ENCODE measurements around the gene PDZRN3. TPM values are rescaled to one million over a fixed set of nuclear protein-coding genes. Genes with fewer than 3 reads are reported as not detected.
"Not testable (repeated sequence)": the region's sequence is repeated elsewhere in the genome, so short reads cannot be mapped to it uniquely, and the experiment has no call there.

The PDZRN3 gene
- total RNA-seq, 2 donors from 2014 or later: not detected

DNA sequence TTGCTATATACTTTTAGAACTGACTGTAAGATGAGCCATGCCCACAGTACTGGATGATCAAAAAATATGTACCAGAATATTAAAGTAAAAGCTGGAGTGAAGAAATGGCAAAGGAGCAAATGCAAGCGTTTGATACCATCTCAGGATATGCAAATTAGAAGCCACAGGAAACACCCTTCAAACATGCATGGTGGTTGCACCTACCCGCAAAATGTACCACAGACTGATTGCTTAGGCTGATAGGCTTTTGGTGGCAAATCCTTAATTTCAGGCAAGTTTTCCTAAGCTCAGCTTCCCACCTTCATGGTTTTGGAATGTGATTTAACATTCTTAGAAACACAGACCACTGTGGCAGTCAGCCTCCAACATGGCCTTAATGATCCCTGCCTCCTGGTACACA lies 149.0 kb downstream of the PDZRN3 start:
- H3K27me3 Mint-ChIP-seq: peaks cover 28% of the 10 kb centered on the region
- no peaks in the 10 kb centered on the region for H3K4me1 Mint-ChIP-seq
- no peak for ATAC-seq (replicated peaks)
- no peak overlapping the region for H3K4me3 Mint-ChIP-seq
- no peaks in the 10 kb centered on the region for H3K36me3 Mint-ChIP-seq (ENCODE audit: low read depth)
- no peak overlapping the region for H3K27ac Mint-ChIP-seq
- H3K9me3 Mint-ChIP-seq: no peaks in the 10 kb centered on the region

DNA sequence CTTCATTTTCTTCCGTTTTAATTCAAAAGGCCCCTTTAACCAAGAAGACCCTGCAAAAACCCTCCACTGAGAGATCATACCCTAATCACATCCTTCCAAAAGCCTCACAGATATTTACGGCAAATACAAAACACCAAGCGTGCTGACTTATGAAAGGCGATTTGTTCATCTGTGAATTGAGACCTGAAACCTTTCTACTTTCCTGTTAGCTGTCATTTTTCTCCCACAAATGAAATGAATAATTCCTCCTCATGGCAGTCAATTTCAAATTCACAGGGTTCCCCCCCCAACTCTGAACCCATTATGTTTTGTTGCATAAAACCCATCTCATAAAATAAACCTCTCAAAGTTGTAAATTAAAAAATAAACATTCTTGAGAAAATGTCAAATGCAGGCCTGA lies 149.6 kb downstream of the PDZRN3 start:
- Mint-ChIP-seq H3K4me3 (no peak overlapping the region), H3K27me3 (peaks cover 24% of the 10 kb centered on the region), H3K27ac (no peak overlapping the region), H3K9me3 (no peaks in the 10 kb centered on the region), H3K36me3 (ENCODE audit: low read depth) (no peaks in the 10 kb centered on the region), H3K4me1 (no peaks in the 10 kb centered on the region)
- no peak for ATAC-seq (replicated peaks)

DNA sequence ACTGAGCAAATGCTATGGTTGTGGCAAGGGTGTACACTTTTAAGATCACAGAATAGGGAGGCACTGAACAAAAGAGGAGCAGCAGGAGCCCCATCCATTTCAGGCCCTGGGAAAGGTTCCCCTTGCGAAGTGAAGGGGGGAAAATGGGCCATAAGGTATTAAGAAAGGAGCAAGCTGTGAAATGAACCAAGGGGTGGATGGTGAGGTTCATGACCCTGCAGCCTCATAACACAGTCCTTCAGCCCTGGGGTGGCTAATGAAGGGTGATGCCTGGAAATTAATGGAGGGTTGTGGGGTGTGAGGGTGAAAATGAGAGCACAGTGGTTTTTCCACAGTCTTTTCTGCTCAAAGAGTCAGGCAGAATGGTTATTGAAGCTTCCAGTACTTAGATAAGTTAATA lies 150.1 kb downstream of the PDZRN3 start:
- ATAC-seq (replicated peaks): no peak
- H3K27ac Mint-ChIP-seq: no peak overlapping the region
- H3K27me3 Mint-ChIP-seq: peaks cover 24% of the 10 kb centered on the region
- H3K36me3 Mint-ChIP-seq (ENCODE audit: low read depth): no peaks in the 10 kb centered on the region
- H3K4me1 Mint-ChIP-seq: no peaks in the 10 kb centered on the region
- H3K4me3 Mint-ChIP-seq: no peak overlapping the region
- no peaks in the 10 kb centered on the region for H3K9me3 Mint-ChIP-seq

DNA sequence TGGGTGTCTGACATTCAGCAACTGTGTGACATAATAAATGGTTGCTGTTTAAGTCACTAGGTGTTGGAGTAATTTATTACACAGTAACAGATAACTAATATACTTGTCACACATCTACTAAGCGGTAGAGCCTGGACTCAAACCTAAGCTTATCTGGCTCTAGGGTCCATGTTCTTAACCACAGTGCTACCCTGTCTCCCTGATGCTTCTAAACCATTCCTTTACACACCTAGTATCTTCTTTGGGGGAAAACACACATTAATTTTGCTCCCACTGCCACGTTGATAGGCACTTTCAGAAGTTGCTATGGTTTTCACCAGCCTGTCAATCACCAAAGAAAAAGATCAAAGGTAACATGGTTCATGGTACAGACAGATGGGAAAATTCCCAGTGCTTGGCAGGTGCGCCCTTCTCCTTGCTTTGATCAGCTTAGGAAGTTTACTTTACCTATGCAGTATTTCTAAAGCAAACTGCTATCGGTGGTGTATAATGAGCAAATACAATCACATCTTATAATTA lies 150.8 kb downstream of the PDZRN3 start:
- Mint-ChIP-seq H3K4me1 (no peaks in the 10 kb centered on the region), H3K4me3 (no peak overlapping the region), H3K27ac (no peak overlapping the region), H3K9me3 (no peaks in the 10 kb centered on the region), H3K36me3 (ENCODE audit: low read depth) (no peaks in the 10 kb centered on the region), H3K27me3 (peaks cover 24% of the 10 kb centered on the region)
- ATAC-seq (replicated peaks): no peak

DNA sequence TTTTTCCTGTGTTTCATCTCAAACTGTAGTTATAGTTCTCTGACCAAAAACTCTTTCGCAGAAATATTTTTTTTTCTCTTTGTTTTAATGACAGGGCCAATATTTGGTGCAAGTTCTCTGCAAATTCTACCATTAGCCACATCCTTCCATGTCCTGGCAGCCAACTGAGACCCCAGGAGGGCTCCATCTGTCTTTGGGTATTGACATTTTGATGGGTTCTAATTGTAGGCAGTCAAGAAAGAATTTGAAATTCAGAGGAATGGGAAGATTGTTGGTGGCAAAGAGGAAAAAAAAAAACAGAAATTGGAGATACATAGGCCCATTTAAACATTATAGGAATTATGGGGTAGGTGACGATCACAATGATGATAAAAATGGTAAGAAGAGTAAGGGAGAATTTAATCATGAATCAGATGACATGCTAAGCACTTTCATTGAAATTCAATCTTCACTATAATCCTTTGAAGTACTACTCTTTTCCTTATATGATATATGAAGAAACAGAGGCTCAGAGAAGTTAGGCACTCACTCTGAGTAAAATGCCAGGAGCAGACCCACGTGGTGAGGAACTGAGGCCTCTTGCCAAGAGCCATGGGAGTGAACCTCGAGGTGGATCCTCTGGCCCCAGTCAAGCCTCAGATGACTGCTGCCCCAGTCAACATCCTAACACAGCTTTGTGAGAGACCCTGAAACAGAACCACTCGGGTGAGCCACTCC lies 151.4 kb downstream of the PDZRN3 start:
- Mint-ChIP-seq H3K9me3 (no peaks in the 10 kb centered on the region), H3K27ac (no peak overlapping the region), H3K36me3 (ENCODE audit: low read depth) (no peaks in the 10 kb centered on the region), H3K4me1 (no peaks in the 10 kb centered on the region), H3K27me3 (peaks cover 24% of the 10 kb centered on the region), H3K4me3 (no peak overlapping the region)
- ATAC-seq (replicated peaks): no peak

DNA sequence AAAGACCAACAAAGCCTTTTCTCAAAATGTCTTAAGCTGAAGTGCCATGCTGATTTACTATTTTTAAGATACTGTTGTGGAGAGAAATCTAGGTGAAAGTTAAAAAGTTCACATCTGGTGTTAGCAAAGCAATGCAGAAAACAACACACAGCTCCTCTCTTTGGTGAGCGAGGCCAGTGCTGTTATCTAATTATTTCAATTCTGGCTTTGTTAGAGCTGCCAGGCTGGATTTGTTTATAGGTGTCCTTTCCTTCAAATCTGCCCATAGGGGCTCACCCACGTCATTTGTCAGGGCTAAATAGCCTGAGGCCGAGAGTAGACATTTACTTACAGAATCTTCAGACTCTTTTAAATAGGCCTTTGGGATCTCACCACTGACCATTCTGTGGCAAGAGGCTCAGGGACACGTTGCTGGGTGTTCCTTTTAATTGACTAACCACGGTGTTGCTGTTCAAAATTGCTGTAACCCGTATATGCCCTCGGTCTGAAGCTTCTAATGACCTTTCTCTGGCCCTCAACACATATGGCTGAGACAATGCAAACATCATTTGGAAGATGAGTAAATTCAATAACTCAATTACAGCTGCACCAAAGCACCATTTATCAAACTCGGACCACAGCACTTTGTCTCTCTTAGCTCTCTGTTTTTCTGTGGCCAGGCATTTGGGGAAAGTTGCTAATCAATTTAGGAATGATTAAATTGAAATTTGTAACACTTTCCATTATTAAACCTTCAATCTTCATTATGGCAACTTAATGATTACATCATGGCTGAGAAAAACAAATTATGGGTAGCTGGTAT lies 152.6 kb downstream of the PDZRN3 start:
- Mint-ChIP-seq H3K36me3 (ENCODE audit: low read depth) (no peaks in the 10 kb centered on the region), H3K4me3 (no peak overlapping the region), H3K9me3 (no peaks in the 10 kb centered on the region), H3K4me1 (no peaks in the 10 kb centered on the region), H3K27me3 (peaks cover 19% of the 10 kb centered on the region), H3K27ac (no peak overlapping the region)
- no peak for ATAC-seq (replicated peaks)

DNA sequence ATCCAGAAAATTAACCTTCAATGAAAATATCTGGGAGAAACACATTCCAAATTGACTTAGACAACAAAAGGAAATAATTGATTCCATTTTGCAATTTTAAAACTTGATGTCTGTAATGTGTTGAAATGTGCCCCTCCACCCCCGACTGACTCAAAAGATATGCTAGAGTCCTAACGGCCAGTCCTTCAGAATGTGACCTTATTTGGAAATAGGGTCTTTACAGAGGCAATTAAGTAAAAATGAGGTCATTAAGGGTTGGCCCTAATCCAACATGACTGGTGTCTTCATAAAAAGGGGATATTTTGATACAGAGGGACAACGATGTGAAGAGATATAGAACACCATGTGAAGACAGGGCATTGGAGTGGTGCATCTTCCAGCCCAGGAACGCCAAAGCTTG lies 153.9 kb downstream of the PDZRN3 start:
- ATAC-seq (replicated peaks): no peak
- Mint-ChIP-seq H3K36me3 (ENCODE audit: low read depth) (no peaks in the 10 kb centered on the region), H3K4me1 (no peaks in the 10 kb centered on the region), H3K4me3 (no peak overlapping the region), H3K27me3 (peaks cover 15% of the 10 kb centered on the region), H3K9me3 (no peaks in the 10 kb centered on the region), H3K27ac (no peak overlapping the region)

DNA sequence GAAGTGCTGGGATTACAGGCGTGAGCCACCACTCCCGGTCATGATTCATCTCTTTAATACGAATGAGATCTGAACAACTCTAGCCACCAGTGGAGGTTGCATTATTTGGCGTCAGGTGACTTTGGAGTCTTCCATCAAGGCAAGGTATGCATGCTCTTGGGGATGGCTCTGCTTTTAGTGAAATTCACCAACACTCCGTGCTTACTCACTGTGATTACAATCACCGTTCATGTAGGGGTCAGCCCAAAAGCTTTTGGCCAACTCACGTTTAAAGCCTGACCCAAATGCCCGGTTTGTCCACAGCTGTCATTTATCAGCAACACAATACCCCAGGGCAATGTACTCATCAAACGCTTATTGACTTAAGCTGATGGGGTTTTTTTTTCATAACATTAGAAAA lies 155.4 kb downstream of the PDZRN3 start:
- Mint-ChIP-seq H3K4me3 (no peak overlapping the region), H3K27me3 (peaks cover 15% of the 10 kb centered on the region), H3K4me1 (no peaks in the 10 kb centered on the region), H3K36me3 (ENCODE audit: low read depth) (no peaks in the 10 kb centered on the region), H3K27ac (no peak overlapping the region), H3K9me3 (no peaks in the 10 kb centered on the region)
- no peak for ATAC-seq (replicated peaks)

DNA sequence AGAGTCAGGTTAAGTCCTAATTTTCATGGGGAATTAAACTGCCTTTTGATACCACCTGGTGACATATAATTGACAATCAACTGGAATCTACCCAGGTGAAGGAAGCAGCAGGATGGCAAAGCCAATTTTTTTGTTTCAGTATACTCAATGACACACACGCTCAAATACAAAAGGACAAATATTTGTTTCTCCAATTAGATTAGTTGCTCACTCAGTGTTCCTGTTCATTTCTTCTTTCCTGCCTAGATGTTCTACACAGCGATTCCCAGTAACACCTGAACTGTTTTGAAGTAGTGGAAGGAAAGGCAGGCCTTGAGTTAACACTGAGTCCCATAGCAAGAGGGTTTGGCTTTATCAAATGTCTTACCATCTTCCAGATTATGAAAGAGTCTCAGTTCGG lies 157.5 kb downstream of the PDZRN3 start:
- no peak for ATAC-seq (replicated peaks)
- no peak overlapping the region for H3K27ac Mint-ChIP-seq
- H3K9me3 Mint-ChIP-seq: no peaks in the 10 kb centered on the region
- H3K4me1 Mint-ChIP-seq: no peaks in the 10 kb centered on the region
- peaks cover 8% of the 10 kb centered on the region for H3K27me3 Mint-ChIP-seq
- H3K36me3 Mint-ChIP-seq (ENCODE audit: low read depth): no peaks in the 10 kb centered on the region
- no peak overlapping the region for H3K4me3 Mint-ChIP-seq

DNA sequence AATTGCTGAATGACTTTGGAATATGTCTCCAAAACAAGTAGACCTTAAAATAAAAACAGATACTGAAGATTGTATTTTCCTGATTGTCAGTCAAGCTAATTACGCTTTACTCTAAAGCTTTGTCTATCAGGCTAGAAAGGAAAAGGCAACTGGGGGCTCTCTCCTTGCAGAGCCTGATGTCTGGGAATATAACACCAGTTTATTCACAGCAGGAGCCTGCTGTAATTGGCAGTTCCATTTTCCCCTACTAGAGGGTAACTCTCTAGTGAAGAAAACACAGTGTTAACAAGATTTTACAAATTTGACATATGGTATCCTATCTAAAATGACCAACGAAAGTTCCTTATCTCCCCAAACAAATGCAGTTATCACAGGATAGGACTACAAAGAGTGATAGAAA lies 158.8 kb downstream of the PDZRN3 start:
- ATAC-seq (replicated peaks): no peak
- Mint-ChIP-seq H3K27me3 (peaks cover 3% of the 10 kb centered on the region), H3K27ac (no peak overlapping the region), H3K4me1 (no peaks in the 10 kb centered on the region), H3K36me3 (ENCODE audit: low read depth) (no peaks in the 10 kb centered on the region), H3K9me3 (no peaks in the 10 kb centered on the region), H3K4me3 (no peak overlapping the region)

DNA sequence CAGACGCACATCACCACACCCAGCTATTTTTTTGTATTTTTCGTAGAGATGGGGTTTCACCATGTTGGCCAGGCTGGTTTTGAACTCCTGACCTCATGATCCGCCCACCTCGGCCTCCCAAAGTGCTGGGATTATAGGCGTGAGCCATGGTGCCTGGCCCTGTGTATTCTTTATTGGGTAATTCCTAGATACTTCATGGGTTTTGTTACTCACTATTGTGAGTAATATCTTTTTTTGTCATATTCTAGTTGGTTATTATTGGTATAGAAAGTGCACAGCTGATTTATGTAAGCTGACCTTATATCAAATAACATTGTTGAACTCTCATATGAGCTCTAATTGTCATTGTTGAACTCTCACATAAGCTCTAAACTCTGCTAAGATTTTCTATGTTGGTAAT lies 160.6 kb downstream of the PDZRN3 start:
- H3K9me3 Mint-ChIP-seq; H3K4me1 Mint-ChIP-seq; ATAC-seq (replicated peaks); H3K4me3 Mint-ChIP-seq; H3K36me3 Mint-ChIP-seq (ENCODE audit: low read depth); H3K27me3 Mint-ChIP-seq; H3K27ac Mint-ChIP-seq: not testable (repeated sequence)

DNA sequence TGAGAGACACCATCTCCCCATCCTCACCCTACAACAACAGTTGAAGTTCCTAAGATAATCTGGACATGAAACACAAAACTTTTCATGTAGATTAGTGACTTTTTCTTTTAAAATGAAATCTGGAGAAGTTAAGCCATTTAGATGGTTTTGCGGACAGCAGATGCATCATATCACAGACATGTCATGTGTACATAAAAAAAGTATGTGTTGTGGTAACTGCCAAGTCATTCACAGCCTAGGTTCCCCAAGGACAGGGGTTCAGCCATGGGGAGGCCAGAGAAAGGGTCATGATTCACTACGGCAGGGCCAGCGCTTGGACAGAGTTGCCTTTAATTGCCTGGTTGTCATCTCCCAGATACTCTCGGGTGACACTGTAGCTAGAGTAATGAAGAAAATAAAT lies 163.2 kb downstream of the PDZRN3 start:
- H3K27me3 Mint-ChIP-seq: peaks cover 3% of the 10 kb centered on the region
- no peaks in the 10 kb centered on the region for H3K9me3 Mint-ChIP-seq
- H3K27ac Mint-ChIP-seq: no peak overlapping the region
- H3K36me3 Mint-ChIP-seq (ENCODE audit: low read depth): no peaks in the 10 kb centered on the region
- no peak overlapping the region for H3K4me3 Mint-ChIP-seq
- ATAC-seq (replicated peaks): no peak
- no peaks in the 10 kb centered on the region for H3K4me1 Mint-ChIP-seq

DNA sequence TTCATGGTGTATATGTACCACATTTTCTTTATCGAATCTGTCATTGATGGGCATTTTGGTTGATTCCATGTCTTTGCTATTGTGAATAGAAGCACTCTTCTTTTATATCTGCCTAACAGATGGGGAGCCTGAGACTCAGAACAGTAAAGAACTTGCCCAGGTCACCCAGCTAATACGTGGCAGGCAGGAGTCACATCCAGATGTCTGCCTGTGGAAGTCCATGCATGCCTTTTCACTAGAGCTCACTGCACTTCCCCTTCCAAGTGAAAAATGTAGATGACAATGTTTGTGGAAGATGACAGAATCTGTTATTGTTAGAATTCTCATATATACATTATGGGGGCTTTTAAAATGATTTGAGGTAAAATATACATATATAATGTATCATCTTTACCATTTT lies 165.0 kb downstream of the PDZRN3 start:
- no peak for ATAC-seq (replicated peaks)
- Mint-ChIP-seq H3K27ac (no peak overlapping the region), H3K4me1 (no peaks in the 10 kb centered on the region), H3K36me3 (ENCODE audit: low read depth) (no peaks in the 10 kb centered on the region), H3K9me3 (no peaks in the 10 kb centered on the region), H3K4me3 (no peak overlapping the region), H3K27me3 (peaks cover 3% of the 10 kb centered on the region)

DNA sequence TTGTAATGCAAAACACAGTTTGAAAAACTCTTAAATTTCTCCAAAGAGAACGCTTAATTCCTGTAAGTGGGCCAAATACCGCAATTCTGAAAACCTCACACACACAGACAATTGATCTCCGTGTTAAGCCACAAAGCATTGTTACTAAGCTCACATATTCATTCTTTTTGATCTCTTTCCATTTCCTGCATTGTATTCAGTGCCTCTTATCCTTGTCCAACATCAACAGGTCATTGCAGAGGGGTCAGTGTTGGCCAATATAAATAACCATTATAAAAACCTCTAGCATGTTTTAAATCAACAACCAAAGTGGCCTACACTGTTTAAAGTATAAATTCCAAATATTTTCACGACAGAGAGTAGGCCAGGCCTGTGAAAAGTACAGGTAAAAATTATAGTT lies 171.1 kb downstream of the PDZRN3 start:
- Mint-ChIP-seq H3K9me3 (no peaks in the 10 kb centered on the region), H3K4me3 (no peak overlapping the region), H3K27ac (no peak overlapping the region), H3K36me3 (ENCODE audit: low read depth) (no peaks in the 10 kb centered on the region), H3K4me1 (no peaks in the 10 kb centered on the region), H3K27me3 (no peaks in the 10 kb centered on the region)
- ATAC-seq (replicated peaks): no peak

DNA sequence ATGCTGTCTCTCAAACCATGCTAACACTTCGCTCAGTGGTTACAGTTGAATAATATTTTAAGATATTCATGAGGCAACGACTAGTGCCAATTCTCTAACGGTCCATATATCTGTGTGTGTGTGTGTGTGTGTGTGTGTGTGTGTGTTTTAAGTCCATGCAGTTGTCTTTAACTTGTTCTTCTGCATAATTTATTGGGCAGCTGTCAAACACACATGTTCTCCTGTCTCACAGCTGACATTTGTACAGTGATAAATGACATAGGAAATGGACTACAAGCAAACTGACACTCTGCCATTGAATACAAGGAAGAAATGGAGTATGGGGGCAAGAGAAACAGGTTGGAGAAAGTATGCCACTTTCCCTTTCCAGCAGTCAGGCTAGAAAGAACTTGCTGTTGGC lies 172.0 kb downstream of the PDZRN3 start:
- no peaks in the 10 kb centered on the region for H3K9me3 Mint-ChIP-seq
- H3K36me3 Mint-ChIP-seq (ENCODE audit: low read depth): no peaks in the 10 kb centered on the region
- no peak overlapping the region for H3K4me3 Mint-ChIP-seq
- no peaks in the 10 kb centered on the region for H3K4me1 Mint-ChIP-seq
- no peak for ATAC-seq (replicated peaks)
- no peak overlapping the region for H3K27ac Mint-ChIP-seq
- H3K27me3 Mint-ChIP-seq: no peaks in the 10 kb centered on the region
